T-helper 17 cell (primary cell): Measurements from ENCODE around the gene KLF16. TPM values are rescaled to one million over a fixed set of nuclear protein-coding genes. Genes with fewer than 3 reads are reported as not detected.
A peak's percentile ranks its signal among the peaks of the same experiment; 100 is the strongest.
"Not testable (repeated sequence)": the region's sequence is repeated elsewhere in the genome, so short reads cannot be mapped to it uniquely, and the experiment has no call there.

Experiments used
- ATAC-seq: fragments of 150-1000 bp; cut with Tn5 transposase; 2 replicates; pipeline ENCODE4 v1.10.0; 2021; ENCODE audit warnings: mild to moderate bottlenecking, moderate library complexity
- DNase-seq, 3 donors: peaks; one replicate each; pipeline versions ENCODE4 v3.0.0 to v3.0.0-alpha.2; 2020 to 2021
- H3K9me3 ChIP-seq: one replicate; pipeline ENCODE4 v1.7.0; 2013; ENCODE audit warnings: low read length, mild to moderate bottlenecking; ENCODE audit not compliant: control insufficient read depth, poor library complexity, severe bottlenecking
- H3K27ac Mint-ChIP-seq: one replicate; pipeline ENCODE4 v1.8.0; 2022; ENCODE audit warnings: mild to moderate bottlenecking, moderate library complexity, mixed read lengths
- H3K27me3 Mint-ChIP-seq: one replicate; pipeline ENCODE4 v1.8.0; 2022; ENCODE audit warnings: mixed read lengths
- H3K36me3 Mint-ChIP-seq: one replicate; pipeline ENCODE4 v1.8.0; 2022; ENCODE audit warnings: low read depth, mixed read lengths
- H3K4me1 Mint-ChIP-seq: one replicate; pipeline ENCODE4 v1.8.0; 2022; ENCODE audit warnings: mild to moderate bottlenecking, mixed read lengths
- H3K4me3 Mint-ChIP-seq: one replicate; pipeline ENCODE4 v1.8.0; 2022; ENCODE audit warnings: mild to moderate bottlenecking, moderate library complexity, mixed read lengths
- total RNA-seq, 4 donors: library from RNA in 2 of 4; stranded (reverse) in 2 of 4; gene quantifications; one replicate each; pipeline ENCODE4 v1.2.3 and lab custom pipeline; 2022 to 2026

The KLF16 gene
- total RNA-seq, 2 donors from 2014 or later, result 37.9 to 46.5 TPM

DNA sequence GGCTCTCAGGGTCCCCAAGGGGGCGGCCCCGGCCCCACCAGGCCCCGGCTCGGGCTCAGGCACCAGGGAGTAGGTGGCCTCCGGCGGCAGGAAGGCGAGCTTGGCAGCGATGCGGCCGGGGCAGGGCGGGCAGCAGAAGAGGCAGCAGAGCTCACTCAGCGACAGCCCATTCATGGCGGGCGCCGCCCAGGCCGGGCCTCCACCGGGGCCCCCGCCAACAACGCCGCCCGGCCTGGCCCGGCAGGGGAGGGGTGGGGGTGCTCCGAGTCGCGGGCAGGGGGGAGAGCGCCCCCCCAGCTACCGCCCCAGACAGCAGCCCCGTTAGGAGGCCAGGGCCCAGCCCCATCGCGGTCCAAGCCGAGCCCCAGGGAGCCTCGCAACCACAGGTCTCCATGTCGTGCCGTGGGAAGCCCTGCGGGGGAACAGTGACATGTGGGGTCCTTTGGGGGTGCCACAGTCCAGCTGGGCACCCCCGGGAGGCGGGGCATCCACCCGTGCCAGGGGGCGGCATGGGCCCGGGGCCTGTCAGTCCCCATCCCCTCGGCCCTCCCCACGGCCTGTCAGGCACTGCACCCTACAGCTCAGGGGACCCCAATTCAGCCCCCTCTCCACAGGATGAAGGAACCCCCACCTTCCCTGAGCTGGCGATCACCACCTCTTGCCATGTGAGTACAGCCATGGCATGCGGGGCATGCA, 18.2 kb upstream of the KLF16 start:
- peak overlapping the region; percentile 100 for H3K27ac Mint-ChIP-seq
- not testable (repeated sequence) for H3K27me3 Mint-ChIP-seq, H3K9me3 ChIP-seq, H3K36me3 Mint-ChIP-seq, ATAC-seq, DNase-seq
- peaks cover 31% of the 10 kb centered on the region for H3K4me1 Mint-ChIP-seq
- peak overlapping the region; percentile 98 for H3K4me3 Mint-ChIP-seq

DNA sequence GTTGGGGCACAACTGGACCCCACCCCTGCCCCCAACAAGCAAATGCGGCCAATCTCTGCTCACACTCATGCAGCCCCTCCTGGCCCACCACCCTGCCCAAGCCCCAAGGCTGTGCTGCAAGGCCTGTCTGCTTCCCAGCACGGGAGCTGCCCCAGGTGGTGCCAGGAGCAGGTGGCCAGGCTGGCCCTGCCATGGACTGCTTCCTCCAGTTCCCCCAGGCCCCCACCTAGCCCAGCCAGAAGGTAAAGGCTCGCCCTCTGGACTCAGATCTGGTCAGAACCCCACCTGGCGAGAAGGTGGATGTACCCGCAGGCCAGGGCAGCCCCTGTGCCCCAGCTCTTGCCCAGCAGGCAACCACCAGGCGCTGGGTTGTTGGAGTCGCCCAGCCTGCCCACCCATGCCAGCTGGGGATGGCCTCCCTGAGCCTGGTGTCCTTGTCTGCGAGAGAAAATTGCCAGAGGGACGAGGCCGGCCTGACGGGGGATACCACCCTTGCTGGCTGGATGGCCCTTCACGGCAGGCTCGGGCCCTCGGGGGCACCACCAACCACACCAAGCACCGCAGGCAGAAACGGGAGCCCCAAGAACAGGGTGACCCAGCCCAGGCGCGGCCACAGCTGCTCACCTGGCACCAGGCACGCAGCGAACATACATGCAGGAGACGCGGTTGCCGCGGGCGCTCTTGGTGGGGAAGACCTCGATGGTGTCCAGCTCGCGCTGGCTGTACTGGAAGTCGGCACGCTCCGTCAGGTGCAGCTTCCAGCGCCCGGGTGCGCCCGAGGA, 17.4 kb upstream of the KLF16 start:
- Mint-ChIP-seq H3K27ac (peak overlapping the region; percentile 32), H3K36me3 (peaks cover 6% of the 10 kb centered on the region), H3K27me3 (no peaks in the 10 kb centered on the region), H3K4me1 (peaks cover 37% of the 10 kb centered on the region), H3K4me3 (no peak overlapping the region)
- ATAC-seq (no peak), DNase-seq (no peak)
- H3K9me3 ChIP-seq, result no peaks in the 10 kb centered on the region

GRCh38 chr19:1879982-1880381, 16.6 kb upstream of the KLF16 start:
- not testable (repeated sequence) for H3K27me3 Mint-ChIP-seq, H3K36me3 Mint-ChIP-seq, H3K4me3 Mint-ChIP-seq, DNase-seq, H3K9me3 ChIP-seq, ATAC-seq
- H3K4me1 Mint-ChIP-seq, result peaks cover 39% of the 10 kb centered on the region
- peak overlapping the region; percentile 32 for H3K27ac Mint-ChIP-seq

DNA sequence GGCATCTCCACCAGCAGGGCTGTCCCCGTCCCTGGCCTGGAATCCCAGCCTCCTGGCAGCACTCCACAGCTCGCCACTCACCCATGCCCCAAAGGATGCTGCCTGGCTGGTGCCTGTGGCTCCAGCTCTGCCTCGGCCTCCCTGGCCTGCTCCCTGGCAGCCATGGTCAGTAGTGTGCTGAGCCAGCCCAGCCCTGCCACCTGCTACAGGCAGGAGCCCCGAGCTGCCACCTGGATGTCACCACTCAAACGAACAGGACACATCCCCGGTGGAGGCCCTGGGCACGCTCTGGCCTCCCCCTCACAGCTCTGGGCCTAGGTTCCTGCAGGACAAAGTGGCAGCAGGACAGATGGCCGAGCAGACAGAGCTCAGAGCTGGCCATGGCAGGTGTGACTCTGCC, 15.2 kb upstream of the KLF16 start:
- Mint-ChIP-seq H3K4me1 (peaks cover 38% of the 10 kb centered on the region), H3K27ac (peak overlapping the region; percentile 67)

GRCh38 chr19:1877280-1877660, 13.9 kb upstream of the KLF16 start:
- DNase-seq, result peak in 1 of 3 donors; percentile 6
- H3K4me3 Mint-ChIP-seq, H3K27ac Mint-ChIP-seq, H3K27me3 Mint-ChIP-seq, ATAC-seq, H3K9me3 ChIP-seq, H3K36me3 Mint-ChIP-seq: not testable (repeated sequence)
- peaks cover 27% of the 10 kb centered on the region for H3K4me1 Mint-ChIP-seq

More for the DNA sequence above, 15.2 kb upstream of the KLF16 start:
- DNase-seq, H3K9me3 ChIP-seq, ATAC-seq, H3K36me3 Mint-ChIP-seq, H3K27me3 Mint-ChIP-seq: not testable (repeated sequence)
- H3K4me3 Mint-ChIP-seq, result peak overlapping the region; percentile 61

DNA sequence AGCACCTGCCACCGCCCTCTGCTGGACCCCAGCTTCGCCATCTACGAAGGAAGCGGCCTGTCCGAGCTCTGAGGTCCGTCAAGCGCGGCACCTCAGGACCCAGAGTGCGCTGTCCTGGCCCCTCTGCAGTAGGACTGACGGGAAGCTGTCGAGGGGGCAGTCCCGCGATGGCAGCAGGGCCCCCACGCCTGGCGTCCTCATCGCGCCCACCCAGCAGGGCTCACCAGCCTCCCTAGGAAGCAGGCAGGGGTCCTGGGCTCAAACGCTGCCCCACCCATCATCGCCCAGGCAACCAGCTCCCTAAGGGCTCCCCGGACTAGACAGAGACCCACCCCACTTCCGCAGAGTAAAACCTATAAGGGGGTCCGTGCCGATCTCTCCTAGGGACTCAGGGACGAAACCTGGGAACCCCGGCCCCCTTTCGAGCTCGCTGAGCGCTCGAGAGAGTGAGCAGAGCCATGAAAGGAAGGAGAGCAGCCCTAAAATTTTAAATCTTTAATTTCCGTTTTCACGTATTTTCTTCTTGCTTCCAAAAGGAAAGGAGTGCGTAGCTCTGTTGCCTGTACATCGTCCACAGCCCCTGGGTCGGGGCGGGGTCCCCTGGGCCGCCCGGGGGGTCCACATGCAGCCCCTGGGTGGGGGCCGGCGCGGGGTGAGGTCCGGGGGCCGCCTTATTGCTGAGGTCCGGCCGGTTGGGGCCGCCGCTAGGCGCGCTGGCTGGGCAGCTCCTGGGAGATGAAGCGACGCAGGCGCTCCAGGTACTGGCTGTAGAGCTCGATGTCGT, 13.3 kb upstream of the KLF16 start:
- DNase-seq (peak in 1 of 3 donors; percentile 11), ATAC-seq (peak; percentile 7)
- H3K27ac Mint-ChIP-seq, result peak overlapping the region; percentile 92
- not testable (repeated sequence) for H3K9me3 ChIP-seq, H3K27me3 Mint-ChIP-seq, H3K36me3 Mint-ChIP-seq
- peak overlapping the region; percentile 97 for H3K4me3 Mint-ChIP-seq
- peaks cover 23% of the 10 kb centered on the region for H3K4me1 Mint-ChIP-seq

DNA sequence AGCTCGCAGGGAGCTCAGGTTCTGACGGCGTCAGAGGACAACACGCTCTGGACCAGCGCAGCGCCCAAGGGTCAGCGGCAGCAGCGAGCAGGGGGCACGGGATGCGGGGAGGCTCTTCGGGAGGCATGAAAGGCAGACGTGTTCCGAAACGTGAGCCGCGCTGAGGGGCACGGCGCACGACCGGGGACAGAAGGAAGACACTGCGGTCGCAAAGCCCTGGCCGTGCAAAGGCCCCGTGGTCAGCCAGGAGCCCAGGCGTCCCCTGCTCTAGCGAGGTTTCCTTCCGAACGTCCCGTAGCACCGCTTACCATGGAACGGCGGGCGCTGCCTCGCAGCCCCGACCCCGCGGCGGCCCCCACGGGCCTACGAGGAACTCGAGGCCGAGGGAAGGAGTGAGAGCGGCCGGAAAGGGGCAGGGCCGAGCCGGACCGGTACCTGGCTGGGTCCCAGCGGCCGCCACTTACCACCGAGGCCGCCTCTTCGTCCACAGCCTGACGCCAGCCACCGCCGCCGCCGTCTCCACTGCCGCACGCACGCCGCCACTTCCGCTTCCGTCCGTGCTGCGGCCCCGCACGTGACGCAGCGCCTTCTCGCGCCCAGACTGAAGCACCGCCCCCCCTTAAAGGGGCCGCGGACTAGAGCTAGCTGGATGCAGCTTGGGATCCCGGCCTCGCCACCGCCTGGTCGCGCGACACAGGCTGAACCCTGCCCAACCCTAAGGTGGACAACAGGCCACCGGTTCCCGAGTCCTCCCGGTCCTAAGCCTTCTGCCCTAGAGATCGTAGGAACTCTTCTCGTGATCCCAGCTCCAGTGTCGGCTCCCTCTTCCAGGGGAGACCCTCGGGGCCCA, 12.5 kb upstream of the KLF16 start:
- H3K9me3 ChIP-seq, result no peaks in the 10 kb centered on the region
- Mint-ChIP-seq H3K36me3 (no peaks in the 10 kb centered on the region), H3K27ac (peak overlapping the region; percentile 92), H3K4me1 (peaks cover 23% of the 10 kb centered on the region), H3K27me3 (no peaks in the 10 kb centered on the region), H3K4me3 (peak overlapping the region; percentile 97)
- ATAC-seq, result peak; percentile 94
- DNase-seq, result peak; percentile 78 to 83 (median 79)

DNA sequence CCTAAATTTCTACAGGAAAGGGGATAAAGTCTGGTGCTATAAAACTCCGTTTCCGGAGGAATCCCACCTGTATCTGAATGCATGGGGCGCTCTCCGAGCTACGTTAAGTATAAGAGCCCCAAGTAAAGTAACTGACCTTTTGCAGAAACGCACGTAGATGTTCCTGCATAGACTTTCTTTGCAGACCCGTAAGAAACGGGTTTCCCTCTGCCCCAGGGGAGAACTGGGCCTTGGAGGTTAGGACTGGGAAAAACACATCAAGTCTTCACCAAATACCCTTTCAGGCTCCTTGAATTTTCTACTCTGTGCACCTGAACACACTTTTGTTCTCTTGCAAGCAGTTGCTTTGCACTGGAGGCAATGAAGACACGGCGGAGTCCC, 11.9 kb upstream of the KLF16 start:
- peaks cover 25% of the 10 kb centered on the region for H3K4me1 Mint-ChIP-seq
- not testable (repeated sequence) for H3K27me3 Mint-ChIP-seq, DNase-seq, H3K36me3 Mint-ChIP-seq, H3K9me3 ChIP-seq
- H3K4me3 Mint-ChIP-seq, result peak overlapping the region; percentile 97
- peak overlapping the region; percentile 92 for H3K27ac Mint-ChIP-seq
- ATAC-seq, result peak; percentile 2

GRCh38 chr19:1874554-1875185, 11.3 kb upstream of the KLF16 start:
- peak in 1 of 3 donors; percentile 7 for DNase-seq
- H3K36me3 Mint-ChIP-seq, result no peaks in the 10 kb centered on the region
- peak overlapping the region; percentile 92 for H3K27ac Mint-ChIP-seq
- H3K4me1 Mint-ChIP-seq, result peaks cover 25% of the 10 kb centered on the region
- H3K9me3 ChIP-seq, result no peaks in the 10 kb centered on the region
- peak; percentile 47 for ATAC-seq
- H3K4me3 Mint-ChIP-seq, result peak overlapping the region; percentile 97
- H3K27me3 Mint-ChIP-seq, result no peaks in the 10 kb centered on the region

DNA sequence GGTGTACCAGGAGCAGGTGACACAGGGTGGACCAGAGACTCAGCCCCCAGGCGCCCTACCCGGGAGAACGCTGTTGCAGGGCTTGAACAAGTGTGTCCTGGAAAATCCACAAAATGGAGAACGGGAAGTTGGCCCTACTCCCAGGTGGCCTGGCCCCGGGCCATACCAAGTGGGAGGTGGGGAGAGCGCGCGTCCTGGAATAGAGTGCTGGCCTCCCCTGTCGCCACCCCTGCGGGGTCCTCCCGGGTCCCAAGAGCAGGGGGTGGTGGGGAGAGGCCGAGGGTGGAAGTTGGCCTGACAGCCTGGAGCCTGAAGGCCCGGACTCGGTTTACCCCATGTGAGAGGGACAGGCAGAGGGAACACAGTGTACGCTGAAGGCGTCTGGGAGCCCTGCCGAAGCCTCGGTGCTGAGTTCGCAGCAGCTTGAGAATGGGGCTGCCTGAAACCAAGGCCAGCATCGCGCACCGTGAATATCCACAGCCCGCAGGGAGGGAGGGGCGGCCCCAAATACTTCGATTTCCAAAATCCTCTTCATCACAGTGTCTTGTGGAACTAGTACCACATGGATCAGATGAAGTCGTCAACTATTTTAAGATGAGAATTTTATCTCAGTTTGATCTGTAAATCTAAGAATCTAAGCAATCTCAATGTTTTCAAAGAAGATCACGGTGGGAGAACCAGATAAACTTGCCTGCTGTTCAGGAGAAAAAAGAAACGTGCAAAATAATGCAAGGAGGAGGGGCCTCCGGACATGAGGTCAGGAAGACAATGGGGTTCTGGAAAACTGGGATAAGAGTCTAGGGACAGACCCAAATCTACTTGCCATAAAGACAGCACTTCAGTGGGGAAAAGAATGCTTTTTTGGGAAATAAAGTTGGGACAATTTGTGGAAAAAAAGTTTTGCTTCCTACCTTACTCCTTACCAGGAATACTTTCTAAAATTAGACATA, 10.4 kb upstream of the KLF16 start:
- DNase-seq, result no peak
- peak overlapping the region; percentile 60 for H3K4me3 Mint-ChIP-seq
- H3K9me3 ChIP-seq, result no peaks in the 10 kb centered on the region
- no peak for ATAC-seq
- H3K27ac Mint-ChIP-seq, result peak overlapping the region; percentile 92
- peaks cover 25% of the 10 kb centered on the region for H3K4me1 Mint-ChIP-seq
- no peaks in the 10 kb centered on the region for H3K36me3 Mint-ChIP-seq
- H3K27me3 Mint-ChIP-seq, result no peaks in the 10 kb centered on the region

- Mint-ChIP-seq H3K36me3 (no peaks in the 10 kb centered on the region), H3K4me1 (peaks cover 25% of the 10 kb centered on the region), H3K27me3 (no peaks in the 10 kb centered on the region), H3K4me3 (peak overlapping the region; percentile 70), H3K27ac (peak overlapping the region; percentile 24)
- DNase-seq, result no peak
- no peaks in the 10 kb centered on the region for H3K9me3 ChIP-seq
- no peak for ATAC-seq
These were observed 9.6 kb upstream of the KLF16 start for GRCh38 chr19:1872807-1873523.
